B cell (primary cell): ENCODE data around the gene PCDHB16. TPM values are rescaled to one million over a fixed set of nuclear protein-coding genes. Genes with fewer than 3 reads are reported as not detected.

Experiments
- ATAC-seq: fragments of 200-7000 bp; cut with Tn5 transposase; one replicate; pipeline ENCODE4 v1.10.0; 2021; ENCODE audit warnings: low read depth, mild to moderate bottlenecking, moderate number of reproducible peaks, moderate library complexity
- CTCF ChIA-PET: fragments of 350-600 bp; sonication (Branson Sonifier 250); formaldehyde crosslinking; loops from one replicate; lab custom pipeline; 2021; ENCODE audit warnings: antibody characterized with exemption, inconsistent platforms; lab: Charles Lee
- POLR2A ChIA-PET: fragments of 350-600 bp; sonication (Branson Sonifier 250); formaldehyde crosslinking; loops from one replicate; lab custom pipeline; 2021; ENCODE audit warnings: antibody characterized with exemption; lab: Charles Lee
- DNase-seq: peaks from one replicate; pipeline ENCODE4 v3.0.0; 2013
- H2AFZ ChIP-seq: 2 replicates; pipeline ENCODE4 v1.6.1; 2012; ENCODE audit warnings: mild to moderate bottlenecking, low read depth, low read length; ENCODE audit not compliant: insufficient read depth, poor library complexity, severe bottlenecking
- H3K27ac ChIP-seq, 2 donors: 1 replicate in 1 of 2; 2 replicates in 1 of 2; pipeline ENCODE4 v1.5.1; 2012 to 2013; ENCODE audit warnings: low read length in 2 of 2, mild to moderate bottlenecking in 2 of 2, moderate library complexity in 1 of 2
- H3K27me3 ChIP-seq, 4 experiments: fragments of 200-600 bp in 1 of 4; sonication (generic) in 1 of 4; replicated peaks in 1 of 4; 1 replicate in 2 of 4; 2 replicates in 2 of 4; pipeline versions ENCODE4 v1.6.1 to v1.7.0; 2013 to 2016; ENCODE audit warnings: low read length in 3 of 4, mild to moderate bottlenecking in 2 of 4, mixed read lengths in 1 of 4, moderate library complexity in 1 of 4; ENCODE audit not compliant: insufficient read depth in 4 of 4, control insufficient read depth in 3 of 4; ENCODE audit errors: control extremely low read depth in 1 of 4
- H3K36me3 ChIP-seq, 2 experiments: replicated peaks in 1 of 2; 1 replicate in 1 of 2; 2 replicates in 1 of 2; pipeline versions ENCODE4 v1.6.1 to v1.7.1; 2013; ENCODE audit warnings: low read length in 1 of 2; ENCODE audit not compliant: insufficient read depth in 2 of 2, control insufficient read depth in 1 of 2; ENCODE audit errors: control extremely low read depth in 1 of 2, extremely low read depth in 1 of 2
- H3K4me1 ChIP-seq, 2 donors: fragments of 200-600 bp in 1 of 2; sonication (generic) in 1 of 2; 1 replicate in 1 of 2; 2 replicates in 1 of 2; pipeline versions ENCODE4 v1.5.1 to v1.6.1; 2013 to 2017; ENCODE audit warnings: low read length in 2 of 2; ENCODE audit not compliant: control insufficient read depth in 2 of 2, insufficient read depth in 2 of 2
- H3K4me2 ChIP-seq: replicated peaks from 2 replicates; pipeline ENCODE3; 2012; ENCODE audit warnings: mild to moderate bottlenecking, low read depth, low read length; ENCODE audit not compliant: poor library complexity, severe bottlenecking
- H3K4me3 ChIP-seq, 5 experiments: fragments of 200-600 bp in 1 of 5; sonication (generic) in 1 of 5; 1 replicate in 3 of 5; 2 replicates in 2 of 5; pipeline versions ENCODE4 v1.5.1 to v1.7.0; 2011 to 2016; ENCODE audit warnings: low read length in 4 of 5, mild to moderate bottlenecking in 4 of 5, low read depth in 2 of 5, control low read depth in 1 of 5, moderate library complexity in 1 of 5; ENCODE audit not compliant: insufficient read depth in 1 of 5; ENCODE audit errors: control extremely low read depth in 1 of 5, extremely low read depth in 1 of 5
- H3K79me2 ChIP-seq: fragments of 200-600 bp; sonication (generic); one replicate; pipeline ENCODE4 v1.6.0; 2016; ENCODE audit warnings: low read length; ENCODE audit not compliant: control insufficient read depth, insufficient read depth
- H3K9ac ChIP-seq: fragments of 200-600 bp; sonication (generic); 2 replicates; pipeline ENCODE4 v1.6.1; 2017; ENCODE audit warnings: mild to moderate bottlenecking, low read length, moderate library complexity
- H3K9me3 ChIP-seq, 3 donors: one replicate each; pipeline versions ENCODE4 v1.6.1 to v1.7.1; 2013; ENCODE audit warnings: low read length in 2 of 3; ENCODE audit not compliant: control insufficient read depth in 2 of 3, insufficient read depth in 1 of 3; ENCODE audit errors: control extremely low read depth in 1 of 3
- H4K20me1 ChIP-seq: 2 replicates; pipeline ENCODE4 v1.6.0; 2012; ENCODE audit warnings: mild to moderate bottlenecking, low read length; ENCODE audit not compliant: insufficient read depth, control insufficient read depth, poor library complexity, severe bottlenecking
- H3K27ac Mint-ChIP-seq: one replicate; pipeline ENCODE4 v1.8.0; 2021; ENCODE audit warnings: mixed read lengths
- H3K27me3 Mint-ChIP-seq: one replicate; pipeline ENCODE4 v1.8.0; 2021; ENCODE audit warnings: mixed read lengths
- H3K4me1 Mint-ChIP-seq: one replicate; pipeline ENCODE4 v1.8.0; 2021; ENCODE audit warnings: mixed read lengths
- H3K4me3 Mint-ChIP-seq: one replicate; pipeline ENCODE4 v1.8.0; 2021; ENCODE audit warnings: mixed read lengths
- H3K9me3 Mint-ChIP-seq: one replicate; pipeline ENCODE4 v1.8.0; 2022; ENCODE audit warnings: mixed read lengths; ENCODE audit not compliant: insufficient read depth
- EZH2 ChIP-seq: IDR thresholded peaks from 2 replicates; pipeline ENCODE4 v1.6.1; 2012; ENCODE audit warnings: borderline replicate concordance, low read depth, mild to moderate bottlenecking, moderate library complexity, low read length; ENCODE audit not compliant: insufficient read depth, poor library complexity, severe bottlenecking
- WGBS: methylation state at CpG from one replicate; pipeline ENCODE4 v1.1.5; 2013; ENCODE audit warnings: missing lambda C conversion rate; ENCODE audit not compliant: insufficient coverage; 5-methylcytosine and 5-hydroxymethylcytosine counted together
- intact Hi-C: fragments of 100-400 bp; cut with micrococcal nuclease; formaldehyde crosslinking; loops from one replicate; pipeline ENCODE4 v1.10.0; 2022
- polyA plus RNA-seq: library from polyadenylated mRNA; depleted of rRNA; stranded (reverse); fragments of >200 nt; gene quantifications from 2 replicates; pipeline ENCODE4 v1.2.3, GENCODE V29; 2012
- total RNA-seq, 2 donors: library from RNA; stranded (reverse); fragments of 120-200 nt in 1 of 2; gene quantifications; 1 replicate in 1 of 2; 2 replicates in 1 of 2; pipeline versions ENCODE4 v1.2.3 to v1.2.4, GENCODE V29; 2013 to 2022
- TF ChIP-seq, protein P1 (sequence below): fragments of 200-600 bp; IDR thresholded peaks from one replicate; pipeline ENCODE4 v1.8.0; 2022; ENCODE audit warnings: antibody characterized with exemption, mild to moderate bottlenecking

The PCDHB16 gene
- total and polyA plus RNA-seq, 2 donors (not counting 1 experiment from before 2014, with no cell fraction given), result not detected

DNA sequence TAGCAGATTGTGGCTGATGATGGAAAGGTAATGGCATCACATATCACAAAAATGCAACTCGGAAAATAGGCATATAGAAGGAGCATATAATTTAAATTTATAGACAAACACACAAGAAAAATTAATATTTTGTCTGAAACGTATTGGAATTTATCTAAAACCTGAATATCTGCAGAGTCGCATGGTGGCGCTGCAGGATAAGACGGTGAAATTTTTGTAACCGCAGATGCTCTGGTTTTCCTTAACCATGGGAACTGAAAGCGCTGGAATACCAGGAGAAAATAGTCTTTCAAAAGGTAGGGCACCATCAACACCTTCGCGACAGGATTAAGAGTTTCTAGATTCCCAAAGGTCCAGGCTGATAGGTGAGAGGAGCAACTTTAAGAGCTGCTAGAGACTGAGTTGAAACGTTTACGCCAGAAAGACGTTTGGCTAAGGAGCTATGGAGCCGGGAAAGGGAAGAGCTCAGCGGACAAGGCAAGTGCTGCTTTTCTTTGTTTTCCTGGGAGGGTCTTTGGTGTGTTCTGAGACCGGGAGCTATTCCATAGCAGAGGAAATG is 52.0 kb downstream of the PCDHB16 start:
- Mint-ChIP-seq H3K27me3 (peaks cover 12% of the 10 kb centered on the region), H3K4me1 (no peaks in the 10 kb centered on the region), H3K9me3 (peaks cover 14% of the 10 kb centered on the region), H3K27ac (no peak overlapping the region), H3K4me3 (no peak overlapping the region)
- H4K20me1 ChIP-seq, result no peaks in the 10 kb centered on the region
- no peak overlapping the region for H3K4me2 ChIP-seq
- ChIA-PET POLR2A (no interaction called here), CTCF (interaction anchor here (0.9 kb wide), 1 partner anchor 10 kb away, joined by 3 read pairs; no protein-coding TSS in a partner anchor)
- 17% methylated on average over 12 of the region's 15 CpGs for WGBS
- intact Hi-C loops, result no loop called here
- TF ChIP-seq EZH2, result no peak
- TF ChIP-seq, protein P1, sequence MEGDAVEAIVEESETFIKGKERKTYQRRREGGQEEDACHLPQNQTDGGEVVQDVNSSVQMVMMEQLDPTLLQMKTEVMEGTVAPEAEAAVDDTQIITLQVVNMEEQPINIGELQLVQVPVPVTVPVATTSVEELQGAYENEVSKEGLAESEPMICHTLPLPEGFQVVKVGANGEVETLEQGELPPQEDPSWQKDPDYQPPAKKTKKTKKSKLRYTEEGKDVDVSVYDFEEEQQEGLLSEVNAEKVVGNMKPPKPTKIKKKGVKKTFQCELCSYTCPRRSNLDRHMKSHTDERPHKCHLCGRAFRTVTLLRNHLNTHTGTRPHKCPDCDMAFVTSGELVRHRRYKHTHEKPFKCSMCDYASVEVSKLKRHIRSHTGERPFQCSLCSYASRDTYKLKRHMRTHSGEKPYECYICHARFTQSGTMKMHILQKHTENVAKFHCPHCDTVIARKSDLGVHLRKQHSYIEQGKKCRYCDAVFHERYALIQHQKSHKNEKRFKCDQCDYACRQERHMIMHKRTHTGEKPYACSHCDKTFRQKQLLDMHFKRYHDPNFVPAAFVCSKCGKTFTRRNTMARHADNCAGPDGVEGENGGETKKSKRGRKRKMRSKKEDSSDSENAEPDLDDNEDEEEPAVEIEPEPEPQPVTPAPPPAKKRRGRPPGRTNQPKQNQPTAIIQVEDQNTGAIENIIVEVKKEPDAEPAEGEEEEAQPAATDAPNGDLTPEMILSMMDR, result no peak
- no peak overlapping the region for H3K27ac ChIP-seq
- no peaks in the 10 kb centered on the region for H3K4me1 ChIP-seq
- no peak overlapping the region for H3K9ac ChIP-seq
- peaks cover 0 to 17% (median 14%) of the 10 kb centered on the region in 4 experiments for H3K27me3 ChIP-seq
- ATAC-seq (no peak), DNase-seq (no peak)
- H2AFZ ChIP-seq, result no peak overlapping the region
- no peaks in the 10 kb centered on the region for H3K79me2 ChIP-seq
- H3K4me3 ChIP-seq, result no peak overlapping the region
- H3K36me3 ChIP-seq, result no peaks in the 10 kb centered on the region
- peaks cover 2 to 31% (median 30%) of the 10 kb centered on the region in 3 donors for H3K9me3 ChIP-seq

Other genes starting within 250 kb of the PCDHB16 start
Only the 30 nearest of the 37 such genes appear.
- not detected in 2 replicates for gene PCDHB1, start 131.0 kb upstream of the PCDHB16 start, total RNA-seq
- gene PCDHB1, start 131.0 kb upstream of the PCDHB16 start, polyA plus RNA-seq, result not detected in 2 replicates
- gene PCDHB2, start 87.8 kb upstream of the PCDHB16 start, total RNA-seq, result not detected in 2 replicates
- gene PCDHB2, start 87.8 kb upstream of the PCDHB16 start, polyA plus RNA-seq, result 0.07 TPM in 1 of 2 replicates, not detected in the other
- gene PCDHB3, start 81.9 kb upstream of the PCDHB16 start, total RNA-seq, result not detected in 2 replicates
- not detected in 2 replicates for gene PCDHB3, start 81.9 kb upstream of the PCDHB16 start, polyA plus RNA-seq
- not detected in 2 replicates for gene PCDHB4, start 60.6 kb upstream of the PCDHB16 start, total RNA-seq
- not detected in 2 replicates for gene PCDHB4, start 60.6 kb upstream of the PCDHB16 start, polyA plus RNA-seq
- not detected in 2 replicates for gene PCDHB5, start 47.2 kb upstream of the PCDHB16 start, total RNA-seq
- gene PCDHB5, start 47.2 kb upstream of the PCDHB16 start, polyA plus RNA-seq, result 0.06 TPM in 1 of 2 replicates, not detected in the other
- not detected in 2 replicates for gene PCDHB6, start 32.3 kb upstream of the PCDHB16 start, total RNA-seq
- gene PCDHB6, start 32.3 kb upstream of the PCDHB16 start, polyA plus RNA-seq, result not detected in 2 replicates
- not detected in 2 replicates for gene PCDHB7, start 9.7 kb upstream of the PCDHB16 start, total RNA-seq
- not detected in 2 replicates for gene PCDHB7, start 9.7 kb upstream of the PCDHB16 start, polyA plus RNA-seq
- gene PCDHB8, start 4.6 kb upstream of the PCDHB16 start, total RNA-seq, result not detected in 2 replicates
- not detected in 2 replicates for gene PCDHB8, start 4.6 kb upstream of the PCDHB16 start, polyA plus RNA-seq
- 0.12 TPM in 2 replicates for gene PCDHB9, start 4.8 kb downstream of the PCDHB16 start, total RNA-seq
- gene PCDHB9, start 4.8 kb downstream of the PCDHB16 start, polyA plus RNA-seq, result 0.12 and 0.20 TPM in 2 replicates
- gene PCDHB10, start 10.0 kb downstream of the PCDHB16 start, total RNA-seq, result not detected in 2 replicates
- gene PCDHB10, start 10.0 kb downstream of the PCDHB16 start, polyA plus RNA-seq, result not detected in 2 replicates
- gene PCDHB11, start 17.2 kb downstream of the PCDHB16 start, total RNA-seq, result not detected in 2 replicates
- gene PCDHB11, start 17.2 kb downstream of the PCDHB16 start, polyA plus RNA-seq, result not detected in 2 replicates
- gene PCDHB12, start 26.3 kb downstream of the PCDHB16 start, total RNA-seq, result not detected in 2 replicates
- not detected in 2 replicates for gene PCDHB12, start 26.3 kb downstream of the PCDHB16 start, polyA plus RNA-seq
- gene PCDHB13, start 31.5 kb downstream of the PCDHB16 start, total RNA-seq, result 0.07 TPM in 1 of 2 replicates, not detected in the other
- not detected in 2 replicates for gene PCDHB13, start 31.5 kb downstream of the PCDHB16 start, polyA plus RNA-seq
- 0.10 TPM in 1 of 2 replicates, not detected in the other for gene PCDHB14, start 41.0 kb downstream of the PCDHB16 start, total RNA-seq
- gene PCDHB14, start 41.0 kb downstream of the PCDHB16 start, polyA plus RNA-seq, result not detected in 2 replicates
- gene PCDHB15, start 63.0 kb downstream of the PCDHB16 start, total RNA-seq, result not detected in 2 replicates
- 0.10 TPM in 1 of 2 replicates, not detected in the other for gene PCDHB15, start 63.0 kb downstream of the PCDHB16 start, polyA plus RNA-seq
- 3.4 and 3.6 TPM in 2 replicates for gene SLC25A2, start 121.7 kb downstream of the PCDHB16 start, total RNA-seq
- 0.12 and 0.29 TPM in 2 replicates for gene SLC25A2, start 121.7 kb downstream of the PCDHB16 start, polyA plus RNA-seq
- 119 TPM in 2 replicates for gene TAF7, start 138.4 kb downstream of the PCDHB16 start, total RNA-seq
- 52.1 and 76.7 TPM in 2 replicates for gene TAF7, start 138.4 kb downstream of the PCDHB16 start, polyA plus RNA-seq
- gene PCDHGA1, start 148.1 kb downstream of the PCDHB16 start, total RNA-seq, result 0.53 and 0.64 TPM in 2 replicates
- gene PCDHGA1, start 148.1 kb downstream of the PCDHB16 start, polyA plus RNA-seq, result 0.06 and 0.17 TPM in 2 replicates
- 0.07 and 0.29 TPM in 2 replicates for gene PCDHGA2, start 156.4 kb downstream of the PCDHB16 start, total RNA-seq
- gene PCDHGA2, start 156.4 kb downstream of the PCDHB16 start, polyA plus RNA-seq, result 0.06 and 0.09 TPM in 2 replicates
- 0.29 and 0.32 TPM in 2 replicates for gene PCDHGA3, start 161.4 kb downstream of the PCDHB16 start, total RNA-seq
- 0.10 TPM in 1 of 2 replicates, not detected in the other for gene PCDHGA3, start 161.4 kb downstream of the PCDHB16 start, polyA plus RNA-seq
- 0.66 and 0.69 TPM in 2 replicates for gene PCDHGB1, start 167.7 kb downstream of the PCDHB16 start, total RNA-seq
- gene PCDHGB1, start 167.7 kb downstream of the PCDHB16 start, polyA plus RNA-seq, result 0.09 and 0.10 TPM in 2 replicates
- gene PCDHGA4, start 172.6 kb downstream of the PCDHB16 start, total RNA-seq, result 1.1 TPM in 2 replicates
- gene PCDHGA4, start 172.6 kb downstream of the PCDHB16 start, polyA plus RNA-seq, result 0.09 and 0.13 TPM in 2 replicates
- 3.3 and 3.9 TPM in 2 replicates for gene PCDHGB2, start 177.6 kb downstream of the PCDHB16 start, total RNA-seq
- gene PCDHGB2, start 177.6 kb downstream of the PCDHB16 start, polyA plus RNA-seq, result 0.32 and 0.66 TPM in 2 replicates
- 1.7 and 1.8 TPM in 2 replicates for gene PCDHGA5, start 181.8 kb downstream of the PCDHB16 start, total RNA-seq
- gene PCDHGA5, start 181.8 kb downstream of the PCDHB16 start, polyA plus RNA-seq, result 0.07 and 0.21 TPM in 2 replicates
- gene PCDHGB3, start 187.9 kb downstream of the PCDHB16 start, total RNA-seq, result 2.8 and 3.8 TPM in 2 replicates
- 0.33 and 0.52 TPM in 2 replicates for gene PCDHGB3, start 187.9 kb downstream of the PCDHB16 start, polyA plus RNA-seq
- gene PCDHGA6, start 191.5 kb downstream of the PCDHB16 start, total RNA-seq, result 2.5 and 2.7 TPM in 2 replicates
- 0.33 and 0.78 TPM in 2 replicates for gene PCDHGA6, start 191.5 kb downstream of the PCDHB16 start, polyA plus RNA-seq
- gene PCDHGA7, start 200.4 kb downstream of the PCDHB16 start, total RNA-seq, result 1.8 and 2.3 TPM in 2 replicates
- 0.23 and 0.49 TPM in 2 replicates for gene PCDHGA7, start 200.4 kb downstream of the PCDHB16 start, polyA plus RNA-seq
- gene PCDHGB4, start 205.3 kb downstream of the PCDHB16 start, total RNA-seq, result 1.6 and 1.8 TPM in 2 replicates
- 0.06 and 0.39 TPM in 2 replicates for gene PCDHGB4, start 205.3 kb downstream of the PCDHB16 start, polyA plus RNA-seq
- 1.2 and 1.3 TPM in 2 replicates for gene PCDHGA8, start 210.2 kb downstream of the PCDHB16 start, total RNA-seq
- gene PCDHGA8, start 210.2 kb downstream of the PCDHB16 start, polyA plus RNA-seq, result 0.06 and 0.21 TPM in 2 replicates
- 2.5 TPM in 2 replicates for gene PCDHGB5, start 215.6 kb downstream of the PCDHB16 start, total RNA-seq
- gene PCDHGB5, start 215.6 kb downstream of the PCDHB16 start, polyA plus RNA-seq, result 0.20 and 0.37 TPM in 2 replicates